Suprapubic skin (tissue), 4 donors: ENCODE measurements around the gene GOLGA6B.

ENCODE experiments used
- EP300 ChIP-seq: sonication (generic); formaldehyde crosslinking; IDR thresholded peaks from one replicate; pipeline ENCODE4 v1.6.1; 2017; ENCODE audit warnings: antibody characterized with exemption
- POLR2A ChIP-seq, 2 donors: fragments of 450-650 bp; IDR thresholded peaks; one replicate each; pipeline ENCODE4 v1.6.1; 2017; ENCODE audit warnings: antibody characterized with exemption in 2 of 2, mild to moderate bottlenecking in 2 of 2, moderate library complexity in 2 of 2
- POLR2AphosphoS5 ChIP-seq, 3 donors: sonication (generic); formaldehyde crosslinking; IDR thresholded peaks; one replicate each; pipeline ENCODE4 v1.6.1; 2017; ENCODE audit warnings: antibody characterized with exemption in 3 of 3
- TF ChIP-seq, protein P1 (sequence below), 2 donors: fragments of 200-600 bp in 1 of 2; fragments of 450-650 bp in 1 of 2; sonication (generic) in 1 of 2; IDR thresholded peaks; one replicate each; pipeline ENCODE4 v1.5.1; 2016 to 2019; ENCODE audit warnings: antibody characterized with exemption in 2 of 2, mild to moderate bottlenecking in 1 of 2, moderate library complexity in 1 of 2

GRCh38 chr15:72688697-72689096 is 34.2 kb downstream of the GOLGA6B start:
- TF ChIP-seq, protein P1, sequence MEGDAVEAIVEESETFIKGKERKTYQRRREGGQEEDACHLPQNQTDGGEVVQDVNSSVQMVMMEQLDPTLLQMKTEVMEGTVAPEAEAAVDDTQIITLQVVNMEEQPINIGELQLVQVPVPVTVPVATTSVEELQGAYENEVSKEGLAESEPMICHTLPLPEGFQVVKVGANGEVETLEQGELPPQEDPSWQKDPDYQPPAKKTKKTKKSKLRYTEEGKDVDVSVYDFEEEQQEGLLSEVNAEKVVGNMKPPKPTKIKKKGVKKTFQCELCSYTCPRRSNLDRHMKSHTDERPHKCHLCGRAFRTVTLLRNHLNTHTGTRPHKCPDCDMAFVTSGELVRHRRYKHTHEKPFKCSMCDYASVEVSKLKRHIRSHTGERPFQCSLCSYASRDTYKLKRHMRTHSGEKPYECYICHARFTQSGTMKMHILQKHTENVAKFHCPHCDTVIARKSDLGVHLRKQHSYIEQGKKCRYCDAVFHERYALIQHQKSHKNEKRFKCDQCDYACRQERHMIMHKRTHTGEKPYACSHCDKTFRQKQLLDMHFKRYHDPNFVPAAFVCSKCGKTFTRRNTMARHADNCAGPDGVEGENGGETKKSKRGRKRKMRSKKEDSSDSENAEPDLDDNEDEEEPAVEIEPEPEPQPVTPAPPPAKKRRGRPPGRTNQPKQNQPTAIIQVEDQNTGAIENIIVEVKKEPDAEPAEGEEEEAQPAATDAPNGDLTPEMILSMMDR (IDR thresholded peaks at IDR 0.05): no peak
- TF ChIP-seq POLR2A (IDR thresholded peaks at IDR 0.05) (no peak), EP300 (no peak), POLR2AphosphoS5 (IDR thresholded peaks at IDR 0.05) (no peak)
